ENCODE data around the gene PHACTR1.

- TF ChIP-seq BHLHE40 (IDR thresholded peaks at IDR 0.05; ENCODE audit: low read depth, low read length) (no peak), CTCF (conservative IDR thresholded peaks at IDR 0.05; ENCODE audit: low read depth, low read length) (no peak), POLR2A (IDR thresholded peaks at IDR 0.05; ENCODE audit: low read depth, low read length) (no peak), FOS (IDR thresholded peaks at IDR 0.05; ENCODE audit: low read depth, low read length) (no peak), MAFK (IDR thresholded peaks at IDR 0.05; ENCODE audit: low read depth, low read length) (no peak), MXI1 (IDR thresholded peaks at IDR 0.05; ENCODE audit: borderline replicate concordance, low read depth, low read length) (no peak), RCOR1 (IDR thresholded peaks at IDR 0.05; ENCODE audit: insufficient replicate concordance, low read length) (no peak), MAZ (IDR thresholded peaks at IDR 0.05; ENCODE audit: borderline replicate concordance, low read depth, low read length) (no peak), ELK1 (IDR thresholded peaks at IDR 0.05; ENCODE audit: borderline replicate concordance, low read depth, low read length) (no peak), RFX5 (IDR thresholded peaks at IDR 0.05; ENCODE audit: low read depth, low read length) (no peak), RAD21 (IDR thresholded peaks at IDR 0.05; ENCODE audit: low read length) (no peak), NFE2L2 (IDR thresholded peaks at IDR 0.05; ENCODE audit: low read depth, low read length) (no peak)
- TF ChIP-seq, protein P1, sequence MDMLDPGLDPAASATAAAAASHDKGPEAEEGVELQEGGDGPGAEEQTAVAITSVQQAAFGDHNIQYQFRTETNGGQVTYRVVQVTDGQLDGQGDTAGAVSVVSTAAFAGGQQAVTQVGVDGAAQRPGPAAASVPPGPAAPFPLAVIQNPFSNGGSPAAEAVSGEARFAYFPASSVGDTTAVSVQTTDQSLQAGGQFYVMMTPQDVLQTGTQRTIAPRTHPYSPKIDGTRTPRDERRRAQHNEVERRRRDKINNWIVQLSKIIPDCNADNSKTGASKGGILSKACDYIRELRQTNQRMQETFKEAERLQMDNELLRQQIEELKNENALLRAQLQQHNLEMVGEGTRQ (IDR thresholded peaks at IDR 0.05; ENCODE audit: low read depth, low read length): no peak
These were observed 362.6 kb downstream of the PHACTR1 start for GRCh38 chr6:13079096-13079723.
